HEK293T (cell line): ENCODE measurements around the gene GCNT2.

Experiments
- ARNT ChIP-seq: fragments of 450-650 bp; IDR thresholded peaks from 2 replicates; pipeline ENCODE4 v1.6.1; 2017; ENCODE audit warnings: mild to moderate bottlenecking
- BHLHE40 ChIP-seq: fragments of 450-650 bp; IDR thresholded peaks from 2 replicates; pipeline ENCODE4 v1.6.1; 2016; ENCODE audit warnings: mild to moderate bottlenecking, moderate library complexity, borderline replicate concordance
- ELF4 ChIP-seq: fragments of 450-650 bp; IDR thresholded peaks from 2 replicates; pipeline ENCODE4 v1.6.1; 2017; ENCODE audit warnings: antibody characterized with exemption
- FOXK2 ChIP-seq: fragments of 450-650 bp; IDR thresholded peaks from 2 replicates; pipeline ENCODE4 v1.6.1; 2016; ENCODE audit warnings: mild to moderate bottlenecking
- FOXM1 ChIP-seq: fragments of 450-650 bp; IDR thresholded peaks from 2 replicates; pipeline ENCODE4 v1.6.1; 2017; ENCODE audit warnings: mild to moderate bottlenecking, borderline replicate concordance
- HDGF ChIP-seq: fragments of 450-650 bp; IDR thresholded peaks from 2 replicates; pipeline ENCODE4 v1.6.1; 2017; ENCODE audit warnings: antibody characterized with exemption, borderline replicate concordance
- L3MBTL2 ChIP-seq: fragments of 450-650 bp; conservative IDR thresholded peaks from 2 replicates; pipeline ENCODE4 v1.6.1; 2016; ENCODE audit warnings: mild to moderate bottlenecking
- SUZ12 ChIP-seq: fragments of 450-650 bp; IDR thresholded peaks from 2 replicates; pipeline ENCODE4 v1.6.1; 2016; ENCODE audit warnings: mild to moderate bottlenecking
- TF ChIP-seq, protein P1 (sequence below): fragments of 450-650 bp; IDR thresholded peaks from 2 replicates; pipeline ENCODE4 v1.6.1; 2016

- TF ChIP-seq FOXK2 (no peak), L3MBTL2 (no peak), ELF4 (no peak), BHLHE40 (no peak), FOXM1 (no peak), HDGF (no peak), ARNT (no peak), SUZ12 (no peak)
- TF ChIP-seq, protein P1, sequence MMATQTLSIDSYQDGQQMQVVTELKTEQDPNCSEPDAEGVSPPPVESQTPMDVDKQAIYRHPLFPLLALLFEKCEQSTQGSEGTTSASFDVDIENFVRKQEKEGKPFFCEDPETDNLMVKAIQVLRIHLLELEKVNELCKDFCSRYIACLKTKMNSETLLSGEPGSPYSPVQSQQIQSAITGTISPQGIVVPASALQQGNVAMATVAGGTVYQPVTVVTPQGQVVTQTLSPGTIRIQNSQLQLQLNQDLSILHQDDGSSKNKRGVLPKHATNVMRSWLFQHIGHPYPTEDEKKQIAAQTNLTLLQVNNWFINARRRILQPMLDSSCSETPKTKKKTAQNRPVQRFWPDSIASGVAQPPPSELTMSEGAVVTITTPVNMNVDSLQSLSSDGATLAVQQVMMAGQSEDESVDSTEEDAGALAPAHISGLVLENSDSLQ, result no peak
Observed at GRCh38 chr6:10486215-10486614, 34.9 kb upstream of the GCNT2 start.
